Stimulated activated effector memory CD8-positive, alpha-beta T cell treated with anti-CD3 and anti-CD28 coated beads, Interleukin-12 subunit alpha, Interleukin-12 subunit beta, amount 100 ng/mL, for 72 hours (primary cell): ENCODE results near the gene PKDCC.

Experiments
- ATAC-seq: fragments of 150-1000 bp; cut with Tn5 transposase; 2 replicates; pipeline ENCODE4 v1.10.0; 2021
- DNase-seq, 2 donors: peaks; one replicate each; pipeline ENCODE4 v3.0.0; 2021 to 2022; ENCODE audit warnings: low spot score in 2 of 2
- H3K27ac Mint-ChIP-seq: one replicate; pipeline ENCODE4 v1.8.0; 2022; ENCODE audit warnings: mild to moderate bottlenecking, mixed read lengths
- H3K36me3 Mint-ChIP-seq: one replicate; pipeline ENCODE4 v1.8.0; 2022; ENCODE audit warnings: mild to moderate bottlenecking, mixed read lengths
- H3K4me1 Mint-ChIP-seq: one replicate; pipeline ENCODE4 v1.8.0; 2022; ENCODE audit warnings: mixed read lengths
- H3K4me3 Mint-ChIP-seq: one replicate; pipeline ENCODE4 v1.8.0; 2022; ENCODE audit warnings: mild to moderate bottlenecking, mixed read lengths
- H3K9me3 Mint-ChIP-seq: one replicate; pipeline ENCODE4 v1.8.0; 2022; ENCODE audit warnings: mixed read lengths

The PKDCC gene

DNA sequence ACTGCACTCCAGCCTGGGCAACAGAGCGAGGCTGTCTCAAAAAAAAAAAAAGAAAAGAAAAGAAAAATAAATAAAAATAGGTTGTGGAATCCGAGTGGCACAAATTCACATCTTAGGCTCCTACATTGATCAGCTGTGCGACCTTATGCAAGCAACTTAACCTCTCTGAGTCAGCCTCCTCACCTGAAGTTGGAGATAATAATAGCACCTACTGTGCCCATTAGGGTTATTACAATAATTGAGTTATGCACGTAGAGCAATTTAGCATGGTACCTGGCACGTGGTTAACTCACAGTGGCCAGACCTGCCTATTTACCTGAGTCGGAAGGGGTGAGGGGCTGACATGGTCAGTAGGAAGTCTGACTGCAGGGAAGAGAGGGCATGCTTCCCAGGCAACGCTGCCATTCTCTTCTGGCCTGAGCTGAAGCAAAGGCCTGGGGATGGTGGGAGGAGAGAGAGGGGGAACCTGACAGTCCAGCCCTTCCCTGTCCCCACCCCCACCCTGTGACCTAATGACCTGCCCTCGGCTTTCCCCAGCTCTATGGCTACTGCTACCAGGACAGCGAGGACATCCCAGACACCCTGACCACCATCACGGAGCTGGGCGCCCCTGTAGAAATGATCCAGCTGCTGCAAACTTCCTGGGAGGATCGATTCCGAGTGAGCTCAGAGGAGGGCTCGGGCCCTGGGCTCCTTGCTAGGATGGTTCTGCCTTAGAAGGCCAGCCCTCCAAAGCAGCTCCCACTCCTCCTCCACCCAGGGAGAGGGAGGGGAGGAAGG, 5.1 kb downstream of the PKDCC start:
- no peak for DNase-seq
- Mint-ChIP-seq H3K9me3 (no peaks in the 10 kb centered on the region), H3K4me1 (no peaks in the 10 kb centered on the region), H3K27ac (no peak overlapping the region), H3K4me3 (no peak overlapping the region), H3K36me3 (no peaks in the 10 kb centered on the region)
- ATAC-seq: no peak

DNA sequence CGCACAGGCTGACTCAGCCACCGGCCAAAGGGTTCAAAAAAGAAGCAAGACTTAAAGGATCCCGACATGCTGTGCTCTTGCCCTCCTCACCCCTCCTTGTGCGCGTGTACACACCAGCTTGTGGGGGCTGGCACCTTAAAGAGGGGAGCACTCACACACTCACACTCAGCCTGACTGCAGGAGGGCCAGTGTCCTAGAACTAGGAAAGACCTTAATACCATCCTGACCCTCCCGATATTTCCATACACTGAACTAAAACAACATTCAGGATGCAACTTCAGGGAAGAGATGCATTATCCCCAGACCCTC, 5.6 kb downstream of the PKDCC start:
- ATAC-seq (no peak), DNase-seq (no peak)
- Mint-ChIP-seq H3K4me3 (no peak overlapping the region), H3K4me1 (no peaks in the 10 kb centered on the region), H3K9me3 (no peaks in the 10 kb centered on the region), H3K36me3 (no peaks in the 10 kb centered on the region), H3K27ac (no peak overlapping the region)

DNA sequence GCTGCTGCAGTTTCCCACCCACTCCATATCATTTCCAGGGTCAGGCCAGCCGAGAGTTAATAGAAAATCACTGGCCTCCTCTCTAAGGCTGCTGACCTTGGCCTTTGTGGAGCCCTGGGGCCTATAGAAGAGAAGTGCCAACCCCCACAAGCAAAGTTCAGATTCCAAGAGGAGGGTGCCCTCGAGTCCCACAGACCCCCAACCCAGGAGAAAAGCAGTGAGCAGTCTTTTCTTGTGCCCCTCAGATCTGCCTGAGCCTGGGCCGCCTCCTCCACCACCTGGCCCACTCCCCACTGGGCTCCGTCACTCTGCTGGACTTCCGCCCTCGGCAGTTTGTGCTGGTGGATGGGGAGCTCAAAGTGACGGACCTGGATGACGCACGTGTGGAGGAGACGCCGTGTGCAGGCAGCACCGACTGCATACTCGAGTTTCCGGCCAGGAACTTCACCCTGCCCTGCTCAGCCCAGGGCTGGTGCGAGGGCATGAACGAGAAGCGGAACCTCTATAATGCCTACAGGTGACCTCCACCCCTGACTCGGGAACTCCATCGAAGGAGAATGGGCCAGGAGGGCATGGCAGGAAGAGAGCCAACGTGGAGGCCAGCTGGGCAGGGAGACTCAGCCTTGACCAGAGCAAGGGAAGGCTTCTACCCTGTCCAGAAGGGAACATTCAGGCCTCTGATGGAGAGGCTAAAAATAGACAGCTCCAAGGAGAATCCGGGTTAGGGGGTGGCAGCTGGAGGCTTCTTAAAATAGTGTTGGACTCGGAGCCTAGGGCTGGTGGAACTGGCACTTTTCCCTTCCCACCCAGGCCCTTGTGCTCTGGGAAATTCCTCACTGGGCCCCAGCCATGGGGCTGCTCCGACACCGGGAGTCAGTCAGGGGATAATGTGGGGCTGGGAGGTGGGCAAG, 6.2 kb downstream of the PKDCC start:
- H3K9me3 Mint-ChIP-seq: no peaks in the 10 kb centered on the region
- H3K4me3 Mint-ChIP-seq: no peak overlapping the region

DNA sequence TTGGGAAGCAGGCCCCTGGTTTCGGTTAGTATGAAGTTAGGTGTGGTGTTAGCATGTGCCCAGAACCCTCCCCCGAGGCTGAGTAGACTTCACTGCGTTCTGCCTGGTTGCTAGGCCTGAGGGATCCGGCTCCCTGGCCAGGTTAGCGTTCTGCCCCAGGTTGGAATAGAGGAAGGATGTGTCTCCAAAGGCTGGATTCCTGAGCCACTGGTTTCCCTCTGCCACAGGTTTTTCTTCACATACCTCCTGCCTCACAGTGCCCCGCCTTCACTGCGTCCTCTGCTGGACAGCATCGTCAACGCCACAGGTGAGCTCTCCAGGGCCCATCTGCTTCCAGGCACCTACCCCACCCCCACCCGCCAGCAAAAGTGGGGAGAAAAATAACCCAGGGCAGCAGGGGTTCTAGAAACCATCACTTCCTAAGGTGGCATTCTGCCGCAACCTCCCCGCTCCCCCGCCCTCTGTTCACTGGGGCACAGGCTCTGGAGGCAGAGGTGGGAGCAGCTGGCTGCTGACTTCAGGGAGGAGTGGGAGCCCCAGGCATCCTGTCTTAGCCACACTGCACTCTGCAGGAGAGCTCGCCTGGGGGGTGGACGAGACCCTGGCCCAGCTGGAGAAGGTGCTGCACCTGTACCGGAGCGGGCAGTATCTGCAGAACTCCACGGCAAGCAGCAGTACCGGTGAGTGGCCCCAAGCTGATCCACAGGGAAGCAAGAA, 7.1 kb downstream of the PKDCC start:
- Mint-ChIP-seq H3K27ac (no peak overlapping the region), H3K36me3 (no peaks in the 10 kb centered on the region), H3K9me3 (no peaks in the 10 kb centered on the region), H3K4me1 (no peaks in the 10 kb centered on the region), H3K4me3 (no peak overlapping the region)
- ATAC-seq (no peak), DNase-seq (no peak)

More for the DNA sequence above, 6.2 kb downstream of the PKDCC start:
- ATAC-seq (no peak), DNase-seq (no peak)
- H3K4me1 Mint-ChIP-seq: no peaks in the 10 kb centered on the region
- H3K27ac Mint-ChIP-seq: no peak overlapping the region
- H3K36me3 Mint-ChIP-seq: no peaks in the 10 kb centered on the region

GRCh38 chr2:42055573-42056514, 8.0 kb downstream of the PKDCC start:
- Mint-ChIP-seq H3K27ac (no peak overlapping the region), H3K4me3 (no peak overlapping the region), H3K4me1 (no peaks in the 10 kb centered on the region), H3K36me3 (no peaks in the 10 kb centered on the region), H3K9me3 (no peaks in the 10 kb centered on the region)
- DNase-seq (no peak), ATAC-seq (no peak)

DNA sequence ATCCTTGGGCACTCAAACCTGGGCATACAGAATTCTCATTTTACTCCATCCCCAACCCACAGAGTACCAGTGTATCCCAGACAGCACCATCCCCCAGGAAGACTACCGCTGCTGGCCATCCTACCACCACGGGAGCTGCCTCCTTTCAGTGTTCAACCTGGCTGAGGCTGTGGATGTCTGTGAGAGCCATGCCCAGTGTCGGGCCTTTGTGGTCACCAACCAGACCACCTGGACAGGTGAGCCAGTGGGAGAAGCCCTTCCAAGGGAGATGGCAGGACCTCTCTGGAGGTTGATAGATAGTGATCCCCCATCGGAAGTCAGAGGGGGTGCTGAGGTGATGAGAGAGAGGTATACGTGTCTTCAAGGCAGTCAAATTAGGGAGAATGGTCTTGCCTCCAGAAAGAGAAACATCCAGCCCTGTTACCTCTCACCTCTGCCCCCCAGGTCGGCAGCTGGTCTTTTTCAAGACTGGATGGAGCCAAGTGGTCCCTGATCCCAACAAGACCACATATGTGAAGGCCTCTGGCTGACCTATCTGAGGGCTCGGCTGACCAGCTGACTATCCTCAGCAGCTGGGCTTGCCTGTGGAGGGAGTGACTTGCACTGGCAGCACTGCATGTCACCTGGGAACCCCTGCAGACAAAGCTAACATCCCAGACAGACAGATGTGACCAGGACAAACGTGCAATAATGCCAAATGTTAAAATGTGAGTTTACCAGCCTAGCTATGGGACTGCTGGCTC, 9.5 kb downstream of the PKDCC start:
- no peaks in the 10 kb centered on the region for H3K4me1 Mint-ChIP-seq
- no peak for DNase-seq
- no peak overlapping the region for H3K4me3 Mint-ChIP-seq
- no peak for ATAC-seq
- H3K27ac Mint-ChIP-seq: no peak overlapping the region
- H3K36me3 Mint-ChIP-seq: no peaks in the 10 kb centered on the region
- no peaks in the 10 kb centered on the region for H3K9me3 Mint-ChIP-seq

- Mint-ChIP-seq H3K36me3 (no peaks in the 10 kb centered on the region), H3K9me3 (no peaks in the 10 kb centered on the region), H3K27ac (no peak overlapping the region), H3K4me3 (no peak overlapping the region), H3K4me1 (no peaks in the 10 kb centered on the region)
- DNase-seq (no peak), ATAC-seq (no peak)
These were observed 10.2 kb downstream of the PKDCC start for GRCh38 chr2:42057902-42058450.

DNA sequence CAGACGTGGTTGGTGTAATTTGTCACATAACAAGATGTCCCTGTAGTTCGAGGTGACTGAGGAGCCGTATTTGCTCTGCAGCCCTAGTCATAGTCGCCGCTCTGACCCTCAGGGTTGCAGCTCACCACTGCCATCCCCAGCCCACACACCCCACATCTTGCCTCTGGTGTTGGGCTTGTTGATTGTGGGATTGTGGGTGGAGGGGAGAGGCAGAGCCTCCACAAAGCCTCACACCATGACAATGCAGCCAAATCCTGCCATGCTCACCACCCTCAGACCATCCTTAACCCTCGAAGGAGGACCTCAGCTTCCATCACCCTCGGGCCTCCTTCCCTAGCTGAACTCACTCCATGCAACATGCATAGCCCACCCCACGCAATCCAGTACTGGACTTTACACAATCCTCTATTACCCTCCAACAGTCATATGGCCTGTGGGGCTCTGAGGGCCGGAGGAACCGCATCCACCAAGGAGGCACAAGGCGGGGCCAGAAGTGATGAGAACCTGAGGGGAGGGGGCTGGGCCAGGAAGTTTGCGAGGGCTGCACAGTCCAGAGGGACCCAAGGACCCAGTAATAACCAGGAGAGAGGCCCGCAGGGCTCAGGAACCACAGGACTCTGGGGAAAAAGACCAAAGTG, 11.6 kb downstream of the PKDCC start:
- no peak overlapping the region for H3K4me3 Mint-ChIP-seq
- no peaks in the 10 kb centered on the region for H3K9me3 Mint-ChIP-seq
- H3K27ac Mint-ChIP-seq: no peak overlapping the region
- DNase-seq (no peak), ATAC-seq (no peak)
- H3K36me3 Mint-ChIP-seq: no peaks in the 10 kb centered on the region
- H3K4me1 Mint-ChIP-seq: no peaks in the 10 kb centered on the region

- DNase-seq: no peak
- H3K4me3 Mint-ChIP-seq: no peak overlapping the region
- ATAC-seq: no peak
- no peak overlapping the region for H3K27ac Mint-ChIP-seq
- no peaks in the 10 kb centered on the region for H3K9me3 Mint-ChIP-seq
- no peaks in the 10 kb centered on the region for H3K36me3 Mint-ChIP-seq
- no peaks in the 10 kb centered on the region for H3K4me1 Mint-ChIP-seq
These were observed 12.2 kb downstream of the PKDCC start for GRCh38 chr2:42060028-42060427.

- ATAC-seq (no peak), DNase-seq (no peak)
- H3K4me1 Mint-ChIP-seq: no peaks in the 10 kb centered on the region
- H3K36me3 Mint-ChIP-seq: no peaks in the 10 kb centered on the region
- H3K9me3 Mint-ChIP-seq: no peaks in the 10 kb centered on the region
- H3K27ac Mint-ChIP-seq: no peak overlapping the region
- H3K4me3 Mint-ChIP-seq: no peak overlapping the region
These were observed 13.1 kb downstream of the PKDCC start for GRCh38 chr2:42060718-42061619.

- no peak overlapping the region for H3K27ac Mint-ChIP-seq
- no peaks in the 10 kb centered on the region for H3K9me3 Mint-ChIP-seq
- DNase-seq (no peak), ATAC-seq (no peak)
- no peaks in the 10 kb centered on the region for H3K4me1 Mint-ChIP-seq
- H3K36me3 Mint-ChIP-seq: no peaks in the 10 kb centered on the region
- no peak overlapping the region for H3K4me3 Mint-ChIP-seq
These were observed 14.0 kb downstream of the PKDCC start for GRCh38 chr2:42061839-42062238.

GRCh38 chr2:42063431-42064171, 15.8 kb downstream of the PKDCC start:
- no peak overlapping the region for H3K4me3 Mint-ChIP-seq

More at GRCh38 chr2:42063431-42064171, 15.8 kb downstream of the PKDCC start:
- no peak for DNase-seq
- H3K27ac Mint-ChIP-seq: no peak overlapping the region
- H3K36me3 Mint-ChIP-seq: no peaks in the 10 kb centered on the region
- no peaks in the 10 kb centered on the region for H3K4me1 Mint-ChIP-seq
- ATAC-seq: no peak
- H3K9me3 Mint-ChIP-seq: no peaks in the 10 kb centered on the region
